Astrocyte (in vitro differentiated cells and primary cell): ENCODE data around the gene ALDH2. TPM values are rescaled to one million over a fixed set of nuclear protein-coding genes. Genes with fewer than 3 reads are reported as not detected.

Experiments
- DNase-seq: peaks from one replicate; pipeline ENCODE4 v3.0.0-alpha.2; 2010; ENCODE audit warnings: low read depth
- FAIRE-seq: peaks from 2 replicates; lab custom pipeline; 2011; peaks lifted over from hg19 to GRCh38; lab: Jason Lieb, UNC
- H2AFZ ChIP-seq: 2 replicates; pipeline ENCODE4 v1.6.0; 2012; ENCODE audit warnings: low read depth, low read length, inconsistent platforms
- H3K27ac ChIP-seq: 2 replicates; pipeline ENCODE4 v1.5.1; 2011; ENCODE audit warnings: low read depth, low read length, inconsistent platforms
- H3K27me3 ChIP-seq: 2 replicates; pipeline ENCODE4 v1.6.0; 2011; ENCODE audit warnings: low read length, inconsistent platforms; ENCODE audit not compliant: insufficient read depth
- H3K36me3 ChIP-seq: 2 replicates; pipeline ENCODE4 v1.5.1; 2011; ENCODE audit warnings: low read length, inconsistent platforms; ENCODE audit not compliant: insufficient read depth
- H3K4me1 ChIP-seq: 2 replicates; pipeline ENCODE4 v1.5.1; 2011; ENCODE audit warnings: low read length, inconsistent platforms; ENCODE audit not compliant: insufficient read depth
- H3K4me2 ChIP-seq: 2 replicates; pipeline ENCODE4 v1.6.0; 2012; ENCODE audit warnings: low read length, inconsistent platforms
- H3K4me3 ChIP-seq: 2 replicates; pipeline ENCODE4 v1.5.1; 2011; ENCODE audit warnings: low read depth, mild to moderate bottlenecking, low read length, inconsistent platforms; ENCODE audit not compliant: insufficient read depth
- H3K79me2 ChIP-seq: 2 replicates; pipeline ENCODE4 v1.6.0; 2012; ENCODE audit warnings: mild to moderate bottlenecking, low read length, inconsistent platforms; ENCODE audit not compliant: insufficient read depth
- H3K9ac ChIP-seq: 2 replicates; pipeline ENCODE4 v1.6.0; 2012; ENCODE audit warnings: mild to moderate bottlenecking, low read length, inconsistent platforms
- H3K9me3 ChIP-seq: 2 replicates; pipeline ENCODE4 v1.5.1; 2012; ENCODE audit warnings: low read depth, mild to moderate bottlenecking, low read length, inconsistent platforms; ENCODE audit not compliant: insufficient read depth
- H4K20me1 ChIP-seq: 2 replicates; pipeline ENCODE4 v1.6.0; 2012; ENCODE audit warnings: low read length, inconsistent platforms; ENCODE audit not compliant: insufficient read depth
- H3K27ac Mint-ChIP-seq: one replicate; pipeline ENCODE4 v1.8.0; 2021; ENCODE audit warnings: mild to moderate bottlenecking, mixed read lengths; ENCODE audit not compliant: unreplicated experiment
- H3K27me3 Mint-ChIP-seq: one replicate; pipeline ENCODE4 v1.8.0; 2021; ENCODE audit warnings: low read depth, mixed read lengths; ENCODE audit not compliant: unreplicated experiment
- H3K36me3 Mint-ChIP-seq: one replicate; pipeline ENCODE4 v1.8.0; 2021; ENCODE audit warnings: low read depth, mixed read lengths; ENCODE audit not compliant: unreplicated experiment
- H3K4me1 Mint-ChIP-seq: one replicate; pipeline ENCODE4 v1.8.0; 2021; ENCODE audit warnings: low read depth, mixed read lengths; ENCODE audit not compliant: unreplicated experiment
- H3K4me3 Mint-ChIP-seq: one replicate; pipeline ENCODE4 v1.8.0; 2021; ENCODE audit warnings: mild to moderate bottlenecking, moderate library complexity, mixed read lengths; ENCODE audit not compliant: unreplicated experiment
- H3K9me3 Mint-ChIP-seq: one replicate; pipeline ENCODE4 v1.8.0; 2021; ENCODE audit warnings: mild to moderate bottlenecking, mixed read lengths; ENCODE audit not compliant: unreplicated experiment
- CTCF ChIP-seq: IDR thresholded peaks from 2 replicates; pipeline ENCODE4 v1.5.1; 2011; ENCODE audit warnings: low read depth, mild to moderate bottlenecking, inconsistent platforms, low read length, moderate library complexity; ENCODE audit not compliant: insufficient read depth
- EZH2 ChIP-seq: IDR thresholded peaks from 2 replicates; pipeline ENCODE4 v1.6.1; 2012; ENCODE audit warnings: mild to moderate bottlenecking, low read length, inconsistent platforms; ENCODE audit not compliant: insufficient read depth
- total RNA-seq: library from RNA; stranded (reverse); gene quantifications from 2 replicates; pipeline ENCODE4 v1.2.1, GENCODE V29; 2021

Gene ALDH2
- total RNA-seq, 1 donor from 2014 or later, result 82.0 TPM

- Histone ChIP-seq H3K27me3 (no peaks in the 10 kb centered on the region), H3K27ac (no peak overlapping the region), H3K4me3 (no peak overlapping the region), H3K36me3 (peaks cover 5% of the 10 kb centered on the region), H3K4me2 (no peak overlapping the region), H3K4me1 (peaks cover 8% of the 10 kb centered on the region), H3K79me2 (no peaks in the 10 kb centered on the region), H4K20me1 (no peaks in the 10 kb centered on the region), H3K9ac (no peak overlapping the region), H3K9me3 (no peaks in the 10 kb centered on the region), H2AFZ (no peak overlapping the region)
- no peak overlapping the region for H3K27ac Mint-ChIP-seq
- no peaks in the 10 kb centered on the region for H3K27me3 Mint-ChIP-seq
- no peaks in the 10 kb centered on the region for H3K9me3 Mint-ChIP-seq
- TF ChIP-seq CTCF (no peak), EZH2 (no peak)
- no peak overlapping the region for H3K4me3 Mint-ChIP-seq
- H3K4me1 Mint-ChIP-seq, result peaks cover 11% of the 10 kb centered on the region
- peaks cover 15% of the 10 kb centered on the region for H3K36me3 Mint-ChIP-seq
- DNase-seq (no peak), FAIRE-seq (no peak)
These were observed 21.5 kb upstream of the ALDH2 start for GRCh38 chr12:111745211-111745610.

- Histone ChIP-seq H2AFZ (no peak overlapping the region), H3K4me1 (no peaks in the 10 kb centered on the region), H3K4me3 (no peak overlapping the region), H3K36me3 (peaks cover 5% of the 10 kb centered on the region), H4K20me1 (no peaks in the 10 kb centered on the region), H3K79me2 (no peaks in the 10 kb centered on the region), H3K9ac (no peak overlapping the region), H3K4me2 (no peak overlapping the region), H3K27me3 (no peaks in the 10 kb centered on the region), H3K27ac (no peak overlapping the region), H3K9me3 (no peaks in the 10 kb centered on the region)
- no peak for DNase-seq
- no peak for FAIRE-seq
- H3K9me3 Mint-ChIP-seq, result no peaks in the 10 kb centered on the region
- H3K4me1 Mint-ChIP-seq, result no peaks in the 10 kb centered on the region
- no peaks in the 10 kb centered on the region for H3K27me3 Mint-ChIP-seq
- no peak for TF ChIP-seq EZH2
- TF ChIP-seq CTCF, result no peak
- H3K36me3 Mint-ChIP-seq, result peaks cover 15% of the 10 kb centered on the region
- H3K27ac Mint-ChIP-seq, result no peak overlapping the region
- H3K4me3 Mint-ChIP-seq, result no peak overlapping the region
These were observed 19.4 kb upstream of the ALDH2 start for GRCh38 chr12:111747333-111747732.

GRCh38 chr12:111748151-111748672 is 18.5 kb upstream of the ALDH2 start:
- no peak overlapping the region for H3K27ac Mint-ChIP-seq
- Histone ChIP-seq H3K27ac (no peak overlapping the region), H3K4me3 (no peak overlapping the region), H3K9ac (no peak overlapping the region), H3K4me2 (no peak overlapping the region), H3K9me3 (no peaks in the 10 kb centered on the region), H4K20me1 (no peaks in the 10 kb centered on the region), H3K36me3 (peaks cover 5% of the 10 kb centered on the region), H3K79me2 (no peaks in the 10 kb centered on the region), H3K4me1 (no peaks in the 10 kb centered on the region), H3K27me3 (no peaks in the 10 kb centered on the region), H2AFZ (no peak overlapping the region)
- FAIRE-seq (no peak), DNase-seq (no peak)
- peaks cover 15% of the 10 kb centered on the region for H3K36me3 Mint-ChIP-seq
- no peaks in the 10 kb centered on the region for H3K27me3 Mint-ChIP-seq
- no peak for TF ChIP-seq CTCF
- no peak for TF ChIP-seq EZH2
- H3K4me3 Mint-ChIP-seq, result no peak overlapping the region
- no peaks in the 10 kb centered on the region for H3K9me3 Mint-ChIP-seq
- no peaks in the 10 kb centered on the region for H3K4me1 Mint-ChIP-seq
